Fibroblast of lung (primary cell): ENCODE data around the gene PTGES2. TPM values are rescaled to one million over a fixed set of nuclear protein-coding genes. Genes with fewer than 3 reads are reported as not detected.

Experiments
- DNase-seq, 2 donors: peaks; one replicate each; pipeline versions ENCODE4 v3.0.0 to v3.0.0-alpha.2; 2010; ENCODE audit warnings: low read depth in 2 of 2
- H2AFZ ChIP-seq: 2 replicates; pipeline ENCODE4 v1.5.1; 2012; ENCODE audit warnings: low read length, control low read depth, inconsistent platforms
- H3K27ac ChIP-seq: 2 replicates; pipeline ENCODE4 v1.5.1; 2011; ENCODE audit warnings: low read length, control low read depth; ENCODE audit not compliant: insufficient read depth
- H3K27me3 ChIP-seq: 2 replicates; pipeline ENCODE4 v1.5.1; 2011; ENCODE audit warnings: mild to moderate bottlenecking, low read length; ENCODE audit not compliant: control insufficient read depth, insufficient read depth
- H3K36me3 ChIP-seq: 2 replicates; pipeline ENCODE4 v1.5.1; 2011; ENCODE audit warnings: low read length; ENCODE audit not compliant: control insufficient read depth, insufficient read depth
- H3K4me1 ChIP-seq: 2 replicates; pipeline ENCODE4 v1.5.1; 2011; ENCODE audit warnings: low read length; ENCODE audit not compliant: control insufficient read depth, insufficient read depth; ENCODE audit errors: extremely low read depth
- H3K4me2 ChIP-seq: 2 replicates; pipeline ENCODE4 v1.5.1; 2011; ENCODE audit warnings: low read length, control low read depth; ENCODE audit not compliant: insufficient read depth; ENCODE audit errors: extremely low read depth
- H3K4me3 ChIP-seq, 4 experiments: fragments of 200-600 bp in 1 of 4; sonication (generic) in 1 of 4; replicated peaks in 1 of 4; 2 replicates each; pipeline ENCODE4 v1.5.1; 2011 to 2016; ENCODE audit warnings: low read length in 4 of 4, low read depth in 3 of 4, mild to moderate bottlenecking in 3 of 4, control low read depth in 2 of 4, inconsistent platforms in 1 of 4, mixed read lengths in 1 of 4; ENCODE audit not compliant: insufficient read depth in 1 of 4; ENCODE audit errors: control extremely low read depth in 1 of 4
- H3K79me2 ChIP-seq: 2 replicates; pipeline ENCODE4 v1.5.1; 2012; ENCODE audit warnings: mild to moderate bottlenecking, low read length, inconsistent platforms; ENCODE audit not compliant: control insufficient read depth, insufficient read depth
- H3K9ac ChIP-seq: 2 replicates; pipeline ENCODE4 v1.5.1; 2011; ENCODE audit warnings: mild to moderate bottlenecking, low read length, control low read depth; ENCODE audit not compliant: insufficient read depth
- H3K9me3 ChIP-seq: 2 replicates; pipeline ENCODE4 v1.5.1; 2012; ENCODE audit warnings: low read depth, low read length; ENCODE audit not compliant: control insufficient read depth, insufficient read depth
- H4K20me1 ChIP-seq: 2 replicates; pipeline ENCODE4 v1.5.1; 2011; ENCODE audit warnings: low read length; ENCODE audit not compliant: control insufficient read depth, insufficient read depth; ENCODE audit errors: extremely low read depth
- EZH2 ChIP-seq: IDR thresholded peaks from 2 replicates; pipeline ENCODE4 v1.5.1; 2012; ENCODE audit warnings: low read length, control low read depth, mild to moderate bottlenecking; ENCODE audit errors: missing control alignments
- polyA plus RNA-seq, 2 donors: library from polyadenylated mRNA; depleted of rRNA in 1 of 2; stranded (reverse) in 1 of 2; unstranded in 1 of 2; fragments of >200 nt; gene quantifications; 2 replicates each; pipeline ENCODE4 v1.2.1, GENCODE V29; 2011 to 2012; ENCODE audit warnings: missing spikeins in 1 of 2
- total RNA-seq: library from RNA; depleted of rRNA; stranded (reverse); fragments of >200 nt; gene quantifications from 2 replicates; pipeline ENCODE4 v1.2.1, GENCODE V29; 2014
- TF ChIP-seq, protein P1 (sequence below), 2 donors: IDR thresholded peaks in 1 of 2; conservative IDR thresholded peaks in 1 of 2; 1 replicate in 1 of 2; 2 replicates in 1 of 2; pipeline ENCODE4 v1.5.1; 2011 to 2012; ENCODE audit warnings: low read length in 2 of 2, control low read depth in 1 of 2, inconsistent platforms in 1 of 2, low read depth in 1 of 2, mild to moderate bottlenecking in 1 of 2

Gene PTGES2
- total and polyA plus RNA-seq, 2 donors (not counting 1 experiment from before 2014, with no cell fraction given), result 44.8 to 57.6 TPM

DNA sequence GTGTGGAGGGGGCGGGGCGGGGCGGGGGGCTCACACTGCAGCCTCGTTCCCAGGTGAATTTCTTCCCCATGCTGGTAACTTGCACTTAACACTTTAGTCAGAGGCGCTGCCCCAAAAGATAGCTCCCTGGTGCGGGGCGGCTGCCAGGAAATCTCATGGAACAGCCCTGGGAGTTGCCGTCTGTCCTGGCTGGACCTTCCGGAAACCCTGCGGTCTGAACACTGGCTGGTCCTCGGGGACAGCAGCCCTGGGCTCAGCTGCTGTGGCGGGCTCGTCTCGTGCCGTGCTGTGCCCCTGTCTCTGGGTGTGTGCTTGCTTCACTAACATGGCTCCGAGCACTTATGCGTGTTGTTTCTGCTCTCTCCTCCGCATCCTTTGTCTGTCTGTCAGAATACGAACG is 25.8 kb downstream of the PTGES2 start:
- no peak for DNase-seq
- H3K79me2 ChIP-seq, result peaks cover 50% of the 10 kb centered on the region
- H2AFZ ChIP-seq, result no peak overlapping the region
- peaks cover 24% of the 10 kb centered on the region for H3K4me1 ChIP-seq
- TF ChIP-seq EZH2, result no peak
- TF ChIP-seq, protein P1, sequence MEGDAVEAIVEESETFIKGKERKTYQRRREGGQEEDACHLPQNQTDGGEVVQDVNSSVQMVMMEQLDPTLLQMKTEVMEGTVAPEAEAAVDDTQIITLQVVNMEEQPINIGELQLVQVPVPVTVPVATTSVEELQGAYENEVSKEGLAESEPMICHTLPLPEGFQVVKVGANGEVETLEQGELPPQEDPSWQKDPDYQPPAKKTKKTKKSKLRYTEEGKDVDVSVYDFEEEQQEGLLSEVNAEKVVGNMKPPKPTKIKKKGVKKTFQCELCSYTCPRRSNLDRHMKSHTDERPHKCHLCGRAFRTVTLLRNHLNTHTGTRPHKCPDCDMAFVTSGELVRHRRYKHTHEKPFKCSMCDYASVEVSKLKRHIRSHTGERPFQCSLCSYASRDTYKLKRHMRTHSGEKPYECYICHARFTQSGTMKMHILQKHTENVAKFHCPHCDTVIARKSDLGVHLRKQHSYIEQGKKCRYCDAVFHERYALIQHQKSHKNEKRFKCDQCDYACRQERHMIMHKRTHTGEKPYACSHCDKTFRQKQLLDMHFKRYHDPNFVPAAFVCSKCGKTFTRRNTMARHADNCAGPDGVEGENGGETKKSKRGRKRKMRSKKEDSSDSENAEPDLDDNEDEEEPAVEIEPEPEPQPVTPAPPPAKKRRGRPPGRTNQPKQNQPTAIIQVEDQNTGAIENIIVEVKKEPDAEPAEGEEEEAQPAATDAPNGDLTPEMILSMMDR (conservative IDR thresholded peaks at IDR 0.05 in 1 of 2, IDR thresholded peaks at IDR 0.05 in 1 of 2; ENCODE audit: low read depth in 1 of 2, low read length in 2 of 2), result no peak
- H3K4me3 ChIP-seq, result no peak overlapping the region
- H3K9me3 ChIP-seq, result no peaks in the 10 kb centered on the region
- no peak overlapping the region for H3K9ac ChIP-seq
- peaks cover 55% of the 10 kb centered on the region for H3K36me3 ChIP-seq
- no peaks in the 10 kb centered on the region for H4K20me1 ChIP-seq
- H3K4me2 ChIP-seq, result no peak overlapping the region
- H3K27ac ChIP-seq, result no peak overlapping the region
- H3K27me3 ChIP-seq, result no peaks in the 10 kb centered on the region

DNA sequence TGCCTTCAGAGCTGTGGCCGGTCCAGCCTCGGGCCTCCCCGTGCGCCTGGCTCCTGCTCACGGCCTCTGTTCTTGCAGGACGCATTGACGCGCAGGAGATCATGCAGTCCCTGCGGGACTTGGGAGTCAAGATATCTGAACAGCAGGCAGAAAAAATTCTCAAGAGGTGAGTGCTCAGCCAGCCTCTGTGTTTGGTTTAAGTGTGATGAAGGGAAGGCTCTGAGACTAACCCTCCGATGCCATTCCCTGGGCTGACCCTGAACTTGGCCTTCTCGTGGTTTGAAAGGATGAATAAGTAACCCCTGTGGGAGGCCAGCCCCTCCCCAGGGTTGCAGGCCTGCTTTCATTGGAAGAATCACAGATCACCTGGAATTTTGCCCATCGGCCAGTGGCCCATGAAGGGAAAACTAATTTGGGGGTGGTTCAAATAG is 26.3 kb downstream of the PTGES2 start:
- Histone ChIP-seq H3K4me2 (no peak overlapping the region), H4K20me1 (no peaks in the 10 kb centered on the region), H3K79me2 (peaks cover 54% of the 10 kb centered on the region), H2AFZ (no peak overlapping the region), H3K9me3 (no peaks in the 10 kb centered on the region), H3K9ac (no peak overlapping the region), H3K27me3 (no peaks in the 10 kb centered on the region), H3K4me1 (peaks cover 24% of the 10 kb centered on the region), H3K27ac (peak overlapping the region; percentile 18), H3K36me3 (peaks cover 51% of the 10 kb centered on the region), H3K4me3 (no peak overlapping the region)
- TF ChIP-seq EZH2, result no peak
- TF ChIP-seq, protein P1 (conservative IDR thresholded peaks at IDR 0.05 in 1 of 2, IDR thresholded peaks at IDR 0.05 in 1 of 2; ENCODE audit: low read depth in 1 of 2, low read length in 2 of 2), result no peak
- DNase-seq, result no peak

DNA sequence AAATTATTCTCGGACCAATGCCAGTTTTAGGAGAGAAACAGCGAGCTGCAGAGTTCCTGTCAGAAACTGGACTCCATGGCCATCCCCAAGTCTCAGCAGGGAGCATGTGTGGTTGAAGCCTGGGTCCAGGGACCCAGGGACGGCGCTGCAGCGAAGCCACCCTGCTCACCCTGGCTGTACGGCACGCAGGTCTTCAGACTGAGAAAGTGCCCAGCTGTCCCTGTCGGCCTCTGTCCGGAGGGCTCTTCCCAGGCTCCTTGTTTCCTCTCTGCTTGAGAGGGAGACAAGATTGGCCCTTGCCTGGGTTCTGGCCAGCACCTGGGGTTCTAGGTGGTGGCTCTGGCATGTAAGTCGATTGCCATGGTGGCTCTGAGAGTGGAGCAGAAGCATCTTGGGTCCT is 26.9 kb downstream of the PTGES2 start:
- Histone ChIP-seq H3K9me3 (no peaks in the 10 kb centered on the region), H3K36me3 (peaks cover 44% of the 10 kb centered on the region), H3K27ac (peak overlapping the region; percentile 99), H3K4me2 (peak overlapping the region; percentile 99), H2AFZ (no peak overlapping the region), H4K20me1 (no peaks in the 10 kb centered on the region), H3K4me3 (peak overlapping the region in 1 of 4 experiments; percentile 64), H3K9ac (no peak overlapping the region), H3K27me3 (no peaks in the 10 kb centered on the region), H3K4me1 (peaks cover 24% of the 10 kb centered on the region), H3K79me2 (peaks cover 57% of the 10 kb centered on the region)
- DNase-seq, result no peak
- TF ChIP-seq EZH2, result no peak
- TF ChIP-seq, protein P1 (conservative IDR thresholded peaks at IDR 0.05 in 1 of 2, IDR thresholded peaks at IDR 0.05 in 1 of 2; ENCODE audit: low read depth in 1 of 2, low read length in 2 of 2), result no peak
